Raji (cell line): ENCODE data around the gene COBL.

Experiments used
- POLR2A ChIP-seq: IDR thresholded peaks from 2 replicates; pipeline ENCODE4 v1.6.1; 2011; ENCODE audit warnings: low read depth, low read length, control low read depth; ENCODE audit not compliant: insufficient read depth

Gene COBL

DNA sequence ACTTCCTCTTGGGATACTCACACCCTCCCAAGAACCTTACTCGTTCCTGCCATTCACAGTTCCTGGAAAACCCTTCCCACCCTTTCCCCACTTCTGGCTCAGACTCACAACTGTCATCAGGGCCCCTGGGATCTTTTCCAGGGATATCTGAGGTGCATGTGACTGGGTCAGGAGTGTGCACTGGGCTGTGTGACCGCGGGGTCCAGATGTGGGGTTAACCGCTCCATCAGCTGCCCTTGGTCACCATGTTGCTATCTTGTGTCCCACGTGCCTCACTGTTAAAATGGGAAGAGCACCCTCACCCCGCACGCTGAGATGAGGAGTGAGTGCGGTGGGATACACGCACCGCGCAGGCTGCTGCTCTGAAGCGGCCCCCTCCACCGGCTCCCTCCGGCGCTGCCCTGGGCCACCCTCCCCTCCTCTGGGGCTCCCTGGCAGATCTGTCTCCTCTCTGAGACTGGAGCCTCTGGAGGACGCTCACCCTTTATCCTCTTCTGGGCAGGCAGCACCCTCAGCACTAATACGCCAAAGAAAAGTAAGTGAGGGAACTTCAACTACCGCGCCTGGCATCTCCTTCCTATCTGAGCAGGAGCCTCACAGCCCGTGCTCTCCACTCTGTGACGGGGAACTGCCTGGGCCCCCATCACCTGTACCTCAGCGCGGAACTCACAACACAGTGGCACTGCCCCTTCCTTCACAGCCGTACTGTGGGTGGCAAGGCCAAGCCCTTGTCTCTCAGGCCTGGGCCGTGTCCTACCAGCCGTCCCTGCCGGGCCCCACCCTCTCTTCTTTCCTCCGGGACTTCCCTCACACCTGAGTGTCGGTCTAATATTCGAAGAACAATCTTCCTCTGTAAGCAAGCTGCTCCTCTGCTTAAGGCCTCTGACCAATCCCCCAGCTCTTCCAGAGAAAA, 15.6 kb downstream of the COBL start:
- TF ChIP-seq POLR2A, result no peak

DNA sequence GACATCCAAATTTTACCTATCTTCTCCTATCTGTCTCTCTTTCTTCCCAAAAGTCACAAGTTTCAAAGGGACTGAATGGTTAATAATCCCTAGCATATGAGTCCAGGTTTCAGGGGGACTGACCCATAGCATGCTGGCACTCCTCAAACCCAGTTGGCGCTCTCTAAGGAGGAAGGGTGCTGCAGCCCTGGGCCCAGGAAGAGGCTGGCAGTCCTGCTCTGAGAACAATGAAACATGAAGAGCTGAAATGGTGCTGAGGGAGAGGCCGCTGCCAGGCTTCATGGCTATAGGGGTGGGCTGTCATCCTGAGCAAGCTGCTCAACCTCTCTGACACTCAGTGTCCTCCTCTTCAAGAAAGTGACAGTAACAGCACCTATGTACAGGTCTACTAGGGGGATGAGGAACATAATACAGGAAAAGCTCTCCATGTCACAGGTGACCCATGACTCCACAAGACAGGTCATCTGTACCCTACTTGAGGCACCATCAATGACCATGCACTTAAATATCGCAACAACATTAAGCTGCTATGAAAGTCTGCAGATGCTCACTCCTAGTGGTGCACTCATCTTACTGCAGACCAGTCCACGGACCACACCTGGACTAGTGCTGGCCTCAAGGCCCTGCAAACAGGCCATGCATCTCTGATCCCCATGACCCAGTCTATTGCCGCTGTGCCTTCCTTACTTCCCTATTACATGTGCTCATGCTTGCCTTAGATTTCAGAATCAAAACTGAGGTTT, 17.0 kb downstream of the COBL start:
- no peak for TF ChIP-seq POLR2A

DNA sequence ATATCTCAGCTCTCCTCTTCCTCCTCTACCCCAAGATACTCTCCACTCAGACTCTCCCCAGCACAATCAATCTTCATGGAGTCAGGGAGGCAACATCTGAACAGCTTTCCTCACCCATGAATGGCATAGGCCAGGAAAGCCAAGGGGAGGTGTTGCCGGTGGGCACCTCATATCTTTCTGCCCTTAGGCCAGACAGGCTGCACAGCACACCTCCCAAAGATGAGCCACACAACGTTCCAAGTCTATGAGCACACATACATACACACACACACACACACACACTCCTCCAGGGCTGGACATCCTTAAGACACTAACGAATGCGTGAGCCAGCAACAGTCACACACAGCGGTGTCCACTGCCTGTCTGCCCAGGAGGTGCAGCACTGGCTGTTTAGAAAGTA, 17.7 kb downstream of the COBL start:
- no peak for TF ChIP-seq POLR2A

- TF ChIP-seq POLR2A, result no peak
Observed at GRCh38 chr7:51297986-51298385, 18.6 kb downstream of the COBL start.

- TF ChIP-seq POLR2A, result no peak
Observed at GRCh38 chr7:51295440-51296245, 21.0 kb downstream of the COBL start.

DNA sequence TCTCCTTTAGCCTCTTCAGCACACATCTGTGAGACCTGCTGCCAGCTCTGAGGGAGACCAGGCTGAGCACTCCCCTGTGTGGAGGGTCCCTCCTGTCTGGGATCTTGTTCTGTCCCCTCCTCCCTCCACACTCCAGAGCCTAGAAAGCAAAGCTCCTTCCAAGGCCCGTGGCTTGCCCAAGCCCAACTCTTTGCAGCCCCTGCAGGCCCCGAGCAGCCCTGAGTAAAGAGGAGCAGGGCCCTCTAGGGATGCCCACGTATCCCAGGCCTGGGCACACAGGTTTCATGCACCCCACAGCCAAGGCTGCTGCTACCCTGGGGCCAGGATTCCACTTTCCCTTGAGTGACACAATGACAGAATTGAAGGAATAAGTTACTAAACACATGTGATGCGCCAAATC, 24.0 kb downstream of the COBL start:
- no peak for TF ChIP-seq POLR2A

DNA sequence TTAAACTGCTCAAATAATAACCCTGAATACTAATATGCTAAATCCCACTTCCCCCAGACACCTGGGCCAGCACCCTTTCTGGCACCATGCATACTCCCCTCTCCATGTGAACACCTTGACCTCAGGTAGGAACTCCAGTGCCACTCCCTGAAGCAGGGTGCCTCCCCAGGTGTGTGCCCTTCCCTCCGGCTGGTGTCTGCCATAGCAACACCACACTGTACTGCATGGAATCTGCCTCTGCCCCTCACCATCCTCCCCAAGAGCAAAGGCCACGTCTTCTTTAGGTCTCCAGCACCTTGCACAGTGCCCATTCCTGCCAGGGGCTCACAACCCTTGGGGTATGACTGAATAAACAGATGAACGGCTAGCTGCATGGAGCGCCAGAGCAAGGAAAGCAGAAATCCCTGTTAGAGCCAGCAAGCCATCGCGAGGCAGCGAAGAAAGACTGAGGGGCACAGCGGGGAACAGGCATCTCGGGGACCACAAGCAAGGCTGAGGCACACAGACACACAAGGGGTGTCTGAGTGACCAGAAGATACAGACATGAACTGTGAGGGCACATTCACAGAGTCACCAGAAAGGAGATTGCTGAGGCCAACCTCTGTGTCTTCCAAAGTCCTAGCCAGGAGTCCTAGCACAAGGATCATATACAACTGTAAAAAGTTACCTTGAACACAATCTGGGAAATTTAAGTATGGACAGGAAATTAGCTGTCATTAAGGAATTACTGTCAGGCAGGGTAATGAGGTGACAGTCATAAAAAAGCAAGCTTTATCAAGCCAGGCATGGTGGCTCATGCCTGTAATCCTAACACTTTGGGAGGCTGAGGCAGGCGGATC, 25.7 kb downstream of the COBL start:
- no peak for TF ChIP-seq POLR2A

DNA sequence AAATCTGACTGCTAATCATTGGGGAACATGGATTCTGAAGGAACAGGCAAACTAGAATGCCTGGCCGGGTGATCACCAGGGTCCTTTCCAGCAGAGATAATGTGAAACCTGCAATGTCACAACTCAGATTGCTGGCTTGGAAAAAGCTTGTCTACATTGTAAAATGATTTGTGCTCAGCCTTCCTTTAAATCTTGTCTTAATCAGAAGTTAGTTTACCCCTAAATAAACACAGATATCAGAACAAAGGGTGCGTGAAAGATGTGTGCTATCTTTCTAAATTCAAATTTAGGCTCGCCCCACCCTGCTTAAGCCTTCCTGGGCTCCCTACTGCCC, 26.3 kb downstream of the COBL start:
- TF ChIP-seq POLR2A, result no peak

- no peak for TF ChIP-seq POLR2A
Observed at GRCh38 chr7:51289623-51290303, 26.8 kb downstream of the COBL start.

DNA sequence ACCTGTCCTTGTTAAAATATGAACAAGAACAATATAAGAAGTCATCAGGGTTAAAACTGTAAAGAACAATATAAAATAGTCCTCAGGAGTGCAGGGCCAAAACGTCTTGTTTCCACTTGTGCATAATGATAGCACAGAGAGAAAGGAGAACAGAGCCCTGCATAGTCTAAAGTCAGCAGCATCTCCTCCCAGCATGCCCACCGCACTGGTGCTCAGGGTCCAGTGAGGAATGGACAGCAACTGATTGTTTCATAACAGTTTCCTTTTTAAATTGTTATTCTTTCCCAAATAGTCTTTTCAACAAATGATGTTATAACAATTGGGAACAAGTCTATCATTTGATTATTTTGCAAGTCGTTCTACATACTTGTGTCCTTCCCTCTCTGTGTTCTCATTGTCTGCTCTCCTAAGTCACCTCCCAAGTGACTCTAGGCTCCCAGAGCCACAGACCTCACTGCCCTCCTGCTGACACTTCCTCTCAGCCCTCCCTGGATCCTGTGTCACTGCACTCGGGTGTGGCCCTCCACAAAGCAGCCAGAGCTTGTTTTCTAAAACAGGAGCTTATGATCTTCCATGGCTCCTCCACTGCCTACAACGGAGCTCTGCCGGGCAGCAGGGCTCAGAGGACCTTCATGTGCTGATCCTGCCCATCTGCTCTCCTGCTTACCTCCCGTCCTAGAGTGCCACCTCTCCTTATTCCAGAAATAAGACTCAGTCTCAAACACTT, 27.6 kb downstream of the COBL start:
- no peak for TF ChIP-seq POLR2A

GRCh38 chr7:51286401-51286800, 30.2 kb downstream of the COBL start:
- TF ChIP-seq POLR2A, result no peak

GRCh38 chr7:51280156-51280555, 36.5 kb downstream of the COBL start:
- TF ChIP-seq POLR2A, result no peak

DNA sequence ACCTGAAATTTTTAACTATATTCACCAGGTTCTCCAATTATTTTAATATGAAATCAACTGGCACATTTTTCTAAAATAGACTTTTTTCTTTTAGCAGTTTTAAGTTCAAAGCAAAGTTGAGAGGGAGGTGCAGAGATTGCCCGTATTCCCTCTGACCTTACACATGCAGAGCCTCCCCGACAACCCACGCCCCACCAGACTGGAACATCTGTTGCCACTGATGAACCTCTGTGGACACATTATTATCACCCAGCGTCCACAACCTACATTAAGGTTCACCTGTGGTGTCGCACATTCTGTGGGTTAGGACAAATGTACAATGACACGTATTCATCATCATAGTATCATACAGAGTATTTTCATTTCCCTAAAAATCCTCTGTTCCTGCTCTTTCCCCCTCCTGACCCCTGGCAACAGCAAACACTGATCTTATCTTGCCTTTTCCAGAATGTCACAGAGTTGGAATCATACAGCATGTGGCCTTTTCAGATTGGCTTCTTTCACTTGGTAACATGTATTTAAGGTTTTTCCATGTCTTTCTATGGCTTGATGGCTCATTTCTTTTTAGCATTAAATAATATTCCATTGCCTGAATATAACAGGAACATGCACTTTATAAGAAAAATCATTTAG, 37.1 kb downstream of the COBL start:
- no peak for TF ChIP-seq POLR2A
